Stimulated activated CD4-positive, alpha-beta T cell treated with anti-CD3 and anti-CD28 coated beads, TNF-alpha, amount 100 ng/mL, for 4 hours (primary cell): ENCODE data around the gene SEL1L3.

Experiments used
- DNase-seq, 3 experiments: peaks; one replicate each; pipeline ENCODE4 v3.0.0-alpha.2; 2020; ENCODE audit warnings: low read depth in 3 of 3

SEL1L3 gene

GRCh38 chr4:25818371-25818871 lies 44.4 kb downstream of the SEL1L3 start:
- DNase-seq = no peak

- no peak for DNase-seq
These were observed 45.6 kb downstream of the SEL1L3 start for GRCh38 chr4:25817059-25817681.

- DNase-seq = no peak
These were observed 46.2 kb downstream of the SEL1L3 start for GRCh38 chr4:25816591-25817058.

- no peak for DNase-seq
These were observed 47.2 kb downstream of the SEL1L3 start for GRCh38 chr4:25815586-25815985.

- DNase-seq = no peak
These were observed 48.3 kb downstream of the SEL1L3 start for GRCh38 chr4:25814301-25815136.

- DNase-seq = no peak
These were observed 49.2 kb downstream of the SEL1L3 start for GRCh38 chr4:25813448-25814106.

- no peak for DNase-seq
These were observed 50.9 kb downstream of the SEL1L3 start for GRCh38 chr4:25811841-25812240.

- DNase-seq = no peak
These were observed 51.5 kb downstream of the SEL1L3 start for GRCh38 chr4:25811374-25811690.

GRCh38 chr4:25810461-25811373 lies 52.1 kb downstream of the SEL1L3 start:
- DNase-seq = no peak

- DNase-seq = no peak
These were observed 52.8 kb downstream of the SEL1L3 start for GRCh38 chr4:25809996-25810395.

- DNase-seq = no peak
These were observed 55.6 kb downstream of the SEL1L3 start for GRCh38 chr4:25807102-25807728.

GRCh38 chr4:25805255-25805860 lies 57.4 kb downstream of the SEL1L3 start:
- DNase-seq = no peak

- DNase-seq = no peak
These were observed 59.0 kb downstream of the SEL1L3 start for GRCh38 chr4:25803720-25804225.

GRCh38 chr4:25801594-25801993 lies 61.2 kb downstream of the SEL1L3 start:
- DNase-seq = no peak

- DNase-seq = no peak
These were observed 62.5 kb downstream of the SEL1L3 start for GRCh38 chr4:25800245-25800644.

- DNase-seq = no peak
These were observed 63.3 kb downstream of the SEL1L3 start for GRCh38 chr4:25799522-25799921.

- no peak for DNase-seq
These were observed 65.7 kb downstream of the SEL1L3 start for GRCh38 chr4:25797136-25797535.

GRCh38 chr4:25795566-25796454 lies 67.0 kb downstream of the SEL1L3 start:
- no peak for DNase-seq

- no peak for DNase-seq
These were observed 67.7 kb downstream of the SEL1L3 start for GRCh38 chr4:25795091-25795490.
